ENCODE results near the gene CCNO. TPM values are rescaled to one million over a fixed set of nuclear protein-coding genes. Genes with fewer than 3 reads are reported as not detected.
A peak's percentile ranks its signal among the peaks of the same experiment; 100 is the strongest.

CCNO gene
- total RNA-seq, 1 donor from 2014 or later: 1.6 TPM

DNA sequence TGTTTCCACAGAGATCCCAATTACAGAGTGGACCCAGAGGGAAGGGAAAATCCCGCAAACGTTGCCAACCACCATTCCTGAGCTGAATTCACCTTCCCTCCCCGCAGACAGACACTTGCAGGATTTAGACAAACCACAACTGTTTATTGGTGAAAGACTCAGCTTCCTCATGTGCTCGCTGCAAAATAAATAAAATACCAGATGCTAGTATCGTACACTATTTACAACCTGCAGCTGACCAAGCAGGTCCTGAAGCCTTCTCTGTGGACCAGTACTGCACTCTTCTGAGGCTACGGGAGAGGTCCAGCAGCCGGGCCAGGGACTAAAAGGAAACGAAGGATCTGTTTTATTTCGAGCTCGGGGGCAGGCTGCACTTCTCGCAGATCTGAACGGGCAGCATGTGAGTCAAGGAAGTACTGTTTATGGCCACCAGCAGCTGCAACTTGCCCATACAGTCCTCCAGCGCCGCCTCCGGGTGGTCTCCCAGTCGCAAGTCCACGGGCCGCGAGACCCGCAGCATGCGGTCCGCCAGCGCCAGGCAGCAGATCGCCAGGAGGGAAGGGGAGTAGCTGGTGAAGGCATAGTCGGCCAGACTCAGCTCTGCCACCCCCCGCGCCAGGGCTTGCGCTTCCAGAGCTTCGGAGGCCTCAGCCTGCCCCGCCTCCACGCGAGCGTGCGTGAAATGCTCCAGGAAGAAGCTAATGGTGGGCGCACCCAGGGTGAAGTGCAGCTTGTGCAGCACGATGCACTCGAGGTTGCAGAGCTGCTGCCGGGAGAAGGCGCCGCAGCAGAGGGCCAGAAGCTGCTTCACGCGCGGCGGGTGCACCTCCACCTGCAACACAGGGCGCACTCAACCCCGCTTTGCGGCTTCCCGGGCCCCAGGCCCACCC is 2.1 kb downstream of the CCNO start:
- no peak for DNase-seq (ENCODE audit: low read depth)
- TF ChIP-seq, protein P1, sequence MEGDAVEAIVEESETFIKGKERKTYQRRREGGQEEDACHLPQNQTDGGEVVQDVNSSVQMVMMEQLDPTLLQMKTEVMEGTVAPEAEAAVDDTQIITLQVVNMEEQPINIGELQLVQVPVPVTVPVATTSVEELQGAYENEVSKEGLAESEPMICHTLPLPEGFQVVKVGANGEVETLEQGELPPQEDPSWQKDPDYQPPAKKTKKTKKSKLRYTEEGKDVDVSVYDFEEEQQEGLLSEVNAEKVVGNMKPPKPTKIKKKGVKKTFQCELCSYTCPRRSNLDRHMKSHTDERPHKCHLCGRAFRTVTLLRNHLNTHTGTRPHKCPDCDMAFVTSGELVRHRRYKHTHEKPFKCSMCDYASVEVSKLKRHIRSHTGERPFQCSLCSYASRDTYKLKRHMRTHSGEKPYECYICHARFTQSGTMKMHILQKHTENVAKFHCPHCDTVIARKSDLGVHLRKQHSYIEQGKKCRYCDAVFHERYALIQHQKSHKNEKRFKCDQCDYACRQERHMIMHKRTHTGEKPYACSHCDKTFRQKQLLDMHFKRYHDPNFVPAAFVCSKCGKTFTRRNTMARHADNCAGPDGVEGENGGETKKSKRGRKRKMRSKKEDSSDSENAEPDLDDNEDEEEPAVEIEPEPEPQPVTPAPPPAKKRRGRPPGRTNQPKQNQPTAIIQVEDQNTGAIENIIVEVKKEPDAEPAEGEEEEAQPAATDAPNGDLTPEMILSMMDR (IDR thresholded peaks at IDR 0.05; ENCODE audit: insufficient read depth, low read length, severe bottlenecking): peak; percentile 2
- Histone ChIP-seq H3K36me3 (ENCODE audit: control insufficient read depth, insufficient read depth, low read length) (no peaks in the 10 kb centered on the region), H3K4me3 (ENCODE audit: low read depth, low read length) (peak overlapping the region; percentile 75), H3K27me3 (ENCODE audit: control insufficient read depth, insufficient read depth, low read length) (no peaks in the 10 kb centered on the region)
- FAIRE-seq: no peak

DNA sequence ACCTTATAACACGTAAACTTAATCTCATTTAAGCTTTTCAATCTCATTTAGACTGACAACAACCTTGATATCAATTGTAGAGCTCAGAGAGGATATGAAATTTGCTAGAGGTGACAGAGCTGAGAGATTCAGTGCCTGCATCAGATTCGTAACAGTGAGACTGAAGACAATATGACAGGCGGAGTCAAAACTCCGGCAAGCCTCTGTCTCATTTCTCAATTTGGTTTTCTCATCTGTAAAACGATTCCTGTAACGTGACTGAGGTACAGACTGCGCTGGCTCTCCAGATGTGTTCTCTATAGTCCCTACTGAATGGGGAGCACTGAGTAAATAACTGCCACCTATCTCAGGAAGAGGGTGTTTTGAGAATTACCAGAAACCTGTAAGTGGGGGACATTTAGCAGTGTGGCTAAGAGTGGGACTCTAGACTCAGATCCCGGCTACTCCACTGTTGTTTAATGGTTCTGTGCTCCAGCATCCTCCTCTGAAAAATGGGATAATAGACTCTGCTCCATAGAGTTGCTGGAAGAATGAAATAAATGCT is 3.2 kb downstream of the CCNO start:
- Histone ChIP-seq H3K4me3 (ENCODE audit: low read depth, low read length) (no peak overlapping the region), H3K27me3 (ENCODE audit: control insufficient read depth, insufficient read depth, low read length) (no peaks in the 10 kb centered on the region), H3K36me3 (ENCODE audit: control insufficient read depth, insufficient read depth, low read length) (no peaks in the 10 kb centered on the region)
- TF ChIP-seq, protein P1 (IDR thresholded peaks at IDR 0.05; ENCODE audit: insufficient read depth, low read length, severe bottlenecking): no peak
- no peak for FAIRE-seq
- no peak for DNase-seq (ENCODE audit: low read depth)

DNA sequence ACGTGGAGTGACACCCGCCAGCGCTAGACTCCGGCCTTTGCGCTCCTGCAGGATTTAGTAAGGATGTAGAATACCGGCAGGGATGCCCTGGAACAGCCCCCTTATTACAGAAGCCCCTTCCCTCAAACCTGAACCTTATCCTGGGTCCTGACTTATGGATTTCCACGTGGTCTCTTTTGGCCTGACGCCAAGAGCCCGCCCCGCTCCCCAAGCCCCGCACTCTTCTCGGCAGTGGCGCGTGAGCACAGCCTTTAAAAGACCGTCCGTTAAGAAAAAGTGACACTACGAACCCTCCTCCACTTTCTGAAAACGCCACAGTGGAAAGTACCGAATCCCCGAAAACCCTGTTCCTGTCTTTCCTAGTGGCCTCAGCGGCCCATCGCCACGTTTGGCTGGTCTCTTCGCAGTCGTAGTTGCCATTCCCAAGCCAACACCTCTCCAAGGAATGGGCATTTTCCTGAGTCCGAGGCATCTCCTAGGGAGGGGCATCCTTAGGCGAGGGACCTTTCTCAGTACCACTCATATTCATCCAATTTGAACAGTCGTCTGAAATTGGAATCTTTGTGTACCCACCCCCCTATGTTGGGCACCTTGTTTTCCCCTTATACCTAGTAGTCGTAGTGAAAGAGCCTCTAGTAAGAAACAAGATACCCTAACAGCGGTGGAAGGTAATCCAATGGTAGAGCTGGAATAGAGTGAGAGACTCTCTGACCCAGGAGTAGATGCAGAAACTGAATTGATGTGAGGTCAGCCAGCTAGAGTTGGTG is 5.6 kb downstream of the CCNO start:
- Histone ChIP-seq H3K36me3 (ENCODE audit: control insufficient read depth, insufficient read depth, low read length) (no peaks in the 10 kb centered on the region), H3K4me3 (ENCODE audit: low read depth, low read length) (peak overlapping the region; percentile 54), H3K27me3 (ENCODE audit: control insufficient read depth, insufficient read depth, low read length) (no peaks in the 10 kb centered on the region)
- FAIRE-seq (no peak), DNase-seq (ENCODE audit: low read depth) (no peak)
- TF ChIP-seq, protein P1 (IDR thresholded peaks at IDR 0.05; ENCODE audit: insufficient read depth, low read length, severe bottlenecking): no peak

DNA sequence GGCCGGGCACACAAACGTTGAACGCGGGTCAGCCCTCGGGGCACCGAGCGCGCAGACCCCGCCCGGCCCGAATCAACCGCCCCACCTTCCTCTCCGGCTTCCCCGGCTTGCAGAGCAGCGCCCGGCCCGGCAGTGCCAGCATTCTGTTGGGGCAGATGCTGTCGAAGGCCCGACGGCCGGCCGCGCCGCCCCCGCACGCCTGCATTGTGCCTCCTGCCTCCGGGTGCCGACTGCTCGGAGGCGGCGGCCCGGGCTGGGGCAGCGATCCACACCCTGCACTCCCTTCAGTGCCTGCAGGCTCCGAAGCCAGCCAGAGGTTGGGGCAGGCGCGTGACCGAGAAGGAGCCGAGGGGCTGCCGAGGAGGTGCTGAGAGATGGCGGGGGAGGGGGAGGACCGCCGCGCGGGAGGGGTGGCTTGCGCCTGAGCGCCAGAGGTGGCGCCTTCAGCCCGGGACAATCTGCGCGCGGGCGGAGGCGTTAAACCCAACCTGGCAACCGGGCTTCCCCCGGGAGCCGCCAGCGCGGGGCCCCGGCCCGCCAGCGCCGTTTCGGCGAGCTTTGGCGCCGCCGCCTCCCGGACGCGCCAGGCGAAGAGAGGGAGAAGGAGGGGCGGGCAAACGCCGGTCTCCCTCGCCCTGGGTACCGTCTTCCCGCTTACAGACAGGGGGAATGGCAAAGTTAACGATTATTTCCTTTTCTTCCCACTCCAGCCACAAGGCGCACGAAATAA is 6.3 kb downstream of the CCNO start, which contains the start of gene MCIDAS:
TSS of gene MCIDAS (minus strand) at position 382 of the 730 bp plus-strand sequence. CDS start at position 205, 177 bp downstream.
- Histone ChIP-seq H3K4me3 (ENCODE audit: low read depth, low read length) (peak within 1 kb of the TSS; percentile 54), H3K27me3 (ENCODE audit: control insufficient read depth, insufficient read depth, low read length) (no peaks in the 10 kb centered on the region), H3K36me3 (ENCODE audit: control insufficient read depth, insufficient read depth, low read length) (no peaks in the 10 kb centered on the region)
- no peak for FAIRE-seq
- TF ChIP-seq, protein P1 (IDR thresholded peaks at IDR 0.05; ENCODE audit: insufficient read depth, low read length, severe bottlenecking): peak; percentile 54
- DNase-seq (ENCODE audit: low read depth): peak; percentile 48
